Measurements from ENCODE around the gene IRF6. TPM values are rescaled to one million over a fixed set of nuclear protein-coding genes. Genes with fewer than 3 reads are reported as not detected.

Gene IRF6
- total RNA-seq, 2 donors from 2014 or later, result 0.35 to 1.7 TPM

GRCh38 chr1:209749205-209749604, 56.7 kb downstream of the IRF6 start:
- no peaks in the 10 kb centered on the region for H3K9me3 Mint-ChIP-seq
- peaks cover 38% of the 10 kb centered on the region for H3K4me1 Mint-ChIP-seq

GRCh38 chr1:209748620-209749019, 57.3 kb downstream of the IRF6 start:
- Mint-ChIP-seq H3K4me3 (peak overlapping the region; percentile 62), H3K27ac (peak overlapping the region; percentile 87), H3K9me3 (no peaks in the 10 kb centered on the region), H3K27me3 (no peaks in the 10 kb centered on the region), H3K36me3 (ENCODE audit: low read depth) (no peaks in the 10 kb centered on the region), H3K4me1 (peaks cover 38% of the 10 kb centered on the region)
- ATAC-seq (replicated peaks), result no peak

More at GRCh38 chr1:209749205-209749604, 56.7 kb downstream of the IRF6 start:
- H3K36me3 Mint-ChIP-seq (ENCODE audit: low read depth), result no peaks in the 10 kb centered on the region
- peak overlapping the region; percentile 96 for H3K27ac Mint-ChIP-seq
- H3K4me3 Mint-ChIP-seq, result peak overlapping the region; percentile 77
- H3K27me3 Mint-ChIP-seq, result no peaks in the 10 kb centered on the region
- peak; percentile 3 for ATAC-seq (replicated peaks)

GRCh38 chr1:209747580-209748262, 58.2 kb downstream of the IRF6 start:
- H3K9me3 Mint-ChIP-seq, result no peaks in the 10 kb centered on the region
- peak; percentile 79 for ATAC-seq (replicated peaks)
- H3K27me3 Mint-ChIP-seq, result no peaks in the 10 kb centered on the region
- H3K27ac Mint-ChIP-seq, result peak overlapping the region; percentile 87
- no peaks in the 10 kb centered on the region for H3K36me3 Mint-ChIP-seq (ENCODE audit: low read depth)
- H3K4me3 Mint-ChIP-seq, result peak overlapping the region; percentile 62
- peaks cover 43% of the 10 kb centered on the region for H3K4me1 Mint-ChIP-seq

- Mint-ChIP-seq H3K36me3 (ENCODE audit: low read depth) (no peaks in the 10 kb centered on the region), H3K4me1 (peaks cover 43% of the 10 kb centered on the region), H3K27ac (peak overlapping the region; percentile 87), H3K9me3 (no peaks in the 10 kb centered on the region), H3K27me3 (no peaks in the 10 kb centered on the region), H3K4me3 (peak overlapping the region; percentile 62)
- ATAC-seq (replicated peaks), result no peak
These were observed 59.3 kb downstream of the IRF6 start for GRCh38 chr1:209746451-209747165.

- Mint-ChIP-seq H3K4me1 (peaks cover 26% of the 10 kb centered on the region), H3K9me3 (no peaks in the 10 kb centered on the region), H3K4me3 (peak overlapping the region; percentile 62), H3K36me3 (ENCODE audit: low read depth) (no peaks in the 10 kb centered on the region), H3K27ac (peak overlapping the region; percentile 73), H3K27me3 (no peaks in the 10 kb centered on the region)
- peak; percentile 5 for ATAC-seq (replicated peaks)
These were observed 62.8 kb downstream of the IRF6 start for GRCh38 chr1:209743145-209743482.

- H3K4me1 Mint-ChIP-seq, result peaks cover 23% of the 10 kb centered on the region
- H3K27ac Mint-ChIP-seq, result peak overlapping the region; percentile 73
- ATAC-seq (replicated peaks), result no peak
- no peaks in the 10 kb centered on the region for H3K36me3 Mint-ChIP-seq (ENCODE audit: low read depth)
- no peaks in the 10 kb centered on the region for H3K9me3 Mint-ChIP-seq
- no peaks in the 10 kb centered on the region for H3K27me3 Mint-ChIP-seq
- peak overlapping the region; percentile 62 for H3K4me3 Mint-ChIP-seq
These were observed 63.4 kb downstream of the IRF6 start for GRCh38 chr1:209742409-209743144.

GRCh38 chr1:209741889-209742288, 64.1 kb downstream of the IRF6 start:
- peaks cover 27% of the 10 kb centered on the region for H3K4me1 Mint-ChIP-seq
- no peaks in the 10 kb centered on the region for H3K27me3 Mint-ChIP-seq
- H3K9me3 Mint-ChIP-seq, result peaks cover 3% of the 10 kb centered on the region
- peak overlapping the region; percentile 62 for H3K4me3 Mint-ChIP-seq
- ATAC-seq (replicated peaks), result no peak
- H3K36me3 Mint-ChIP-seq (ENCODE audit: low read depth), result no peaks in the 10 kb centered on the region
- peak overlapping the region; percentile 73 for H3K27ac Mint-ChIP-seq

- no peaks in the 10 kb centered on the region for H3K36me3 Mint-ChIP-seq (ENCODE audit: low read depth)
- peaks cover 3% of the 10 kb centered on the region for H3K9me3 Mint-ChIP-seq
- no peaks in the 10 kb centered on the region for H3K27me3 Mint-ChIP-seq
- peak overlapping the region; percentile 73 for H3K27ac Mint-ChIP-seq
- peaks cover 27% of the 10 kb centered on the region for H3K4me1 Mint-ChIP-seq
- peak overlapping the region; percentile 62 for H3K4me3 Mint-ChIP-seq
- ATAC-seq (replicated peaks), result no peak
These were observed 64.7 kb downstream of the IRF6 start for GRCh38 chr1:209741193-209741592.

GRCh38 chr1:209738270-209738669, 67.7 kb downstream of the IRF6 start:
- peaks cover 2% of the 10 kb centered on the region for H3K36me3 Mint-ChIP-seq (ENCODE audit: low read depth)
- no peak for ATAC-seq (replicated peaks)
- H3K27ac Mint-ChIP-seq, result no peak overlapping the region
- H3K4me3 Mint-ChIP-seq, result no peak overlapping the region
- peaks cover 3% of the 10 kb centered on the region for H3K9me3 Mint-ChIP-seq
- H3K27me3 Mint-ChIP-seq, result no peaks in the 10 kb centered on the region
- H3K4me1 Mint-ChIP-seq, result peaks cover 41% of the 10 kb centered on the region

- no peak for ATAC-seq (replicated peaks)
- H3K27ac Mint-ChIP-seq, result peak overlapping the region; percentile 73
- peaks cover 6% of the 10 kb centered on the region for H3K9me3 Mint-ChIP-seq
- H3K36me3 Mint-ChIP-seq (ENCODE audit: low read depth), result peaks cover 8% of the 10 kb centered on the region
- peaks cover 41% of the 10 kb centered on the region for H3K4me1 Mint-ChIP-seq
- peak overlapping the region; percentile 52 for H3K4me3 Mint-ChIP-seq
- no peaks in the 10 kb centered on the region for H3K27me3 Mint-ChIP-seq
These were observed 68.8 kb downstream of the IRF6 start for GRCh38 chr1:209737118-209737505.

- Mint-ChIP-seq H3K9me3 (peaks cover 6% of the 10 kb centered on the region), H3K27me3 (no peaks in the 10 kb centered on the region), H3K36me3 (ENCODE audit: low read depth) (peaks cover 8% of the 10 kb centered on the region), H3K4me3 (peak overlapping the region; percentile 52), H3K27ac (peak overlapping the region; percentile 73), H3K4me1 (peaks cover 36% of the 10 kb centered on the region)
- ATAC-seq (replicated peaks), result peak; percentile 79
These were observed 69.3 kb downstream of the IRF6 start for GRCh38 chr1:209736490-209737117.

Other genes with a start within 250 kb of the IRF6 start
- under 1 TPM in 1 of 2 donors, not detected in 1; 0.21 TPM for gene CAMK1G, start 222.4 kb downstream of the IRF6 start, total RNA-seq
- 10 to 100 TPM in 1 of 2 donors, 1 to 10 TPM in 1; 7.2 to 11.9 TPM for gene LAMB3, start 153.7 kb downstream of the IRF6 start, total RNA-seq
- 10 to 100 TPM; 16.1 to 17.1 TPM for gene G0S2, start 130.7 kb downstream of the IRF6 start, total RNA-seq
- gene HSD11B1, start 101.3 kb downstream of the IRF6 start, total RNA-seq, result 1 to 10 TPM; 2.4 to 9.7 TPM
- 100 to 1,000 TPM; 175 to 184 TPM for gene TRAF3IP3, start 50.1 kb downstream of the IRF6 start, total RNA-seq
- gene C1orf74, start 21.6 kb downstream of the IRF6 start, total RNA-seq, result 1 to 10 TPM; 2.5 to 3.8 TPM
- gene UTP25, start 21.8 kb upstream of the IRF6 start, total RNA-seq, result 10 to 100 TPM; 12.0 to 17.5 TPM
- gene SYT14, start 132.1 kb upstream of the IRF6 start, total RNA-seq, result not detected

Data from activated T-helper 17 cell treated with anti-CD3 and anti-CD28 coated beads, Interleukin-2, amount 50 U/mL, for 72 hours (primary cell).